HG03575 (cell line): Measurements from ENCODE around the gene FRMPD1.

Experiments used
- ATAC-seq: cut with Tn5 transposase; IDR thresholded peaks from one replicate; pipeline ENCODE4 v1.9.1; 2021; ENCODE audit not compliant: unreplicated experiment, insufficient number of reproducible peaks, low FRiP score; ENCODE audit errors: extremely low read depth

Gene FRMPD1

DNA sequence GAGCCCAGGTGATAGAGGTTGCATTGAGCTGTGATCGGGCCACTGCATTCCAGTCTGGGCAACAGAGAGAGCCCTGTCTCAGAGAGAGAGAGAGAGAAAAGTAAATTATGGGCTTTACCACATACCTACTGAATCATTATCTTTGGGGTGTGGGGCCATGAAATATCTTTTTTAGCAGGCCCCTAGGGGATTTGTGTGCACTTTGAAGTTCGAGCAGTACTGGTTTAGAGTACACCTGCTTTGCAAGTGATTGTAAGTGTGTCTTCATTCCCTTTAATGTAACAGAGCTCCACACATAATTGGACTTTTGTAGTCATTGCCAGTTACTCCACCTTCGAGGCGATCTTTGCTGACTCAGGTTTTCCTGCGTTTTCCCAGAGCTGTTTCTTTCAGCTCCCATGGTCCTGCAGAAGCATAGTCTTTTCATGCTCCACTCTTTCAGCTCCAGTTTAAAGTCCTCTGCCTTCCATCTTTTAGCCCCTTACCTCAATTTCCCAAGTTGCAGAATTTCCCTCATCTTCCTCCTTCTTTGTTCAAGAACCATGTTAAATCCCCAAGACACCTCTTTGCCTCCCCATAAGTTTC lies 24.0 kb upstream of the FRMPD1 start:
- no peak for ATAC-seq

- ATAC-seq = no peak
Observed at GRCh38 chr9:37632479-37632878, 18.3 kb upstream of the FRMPD1 start.

DNA sequence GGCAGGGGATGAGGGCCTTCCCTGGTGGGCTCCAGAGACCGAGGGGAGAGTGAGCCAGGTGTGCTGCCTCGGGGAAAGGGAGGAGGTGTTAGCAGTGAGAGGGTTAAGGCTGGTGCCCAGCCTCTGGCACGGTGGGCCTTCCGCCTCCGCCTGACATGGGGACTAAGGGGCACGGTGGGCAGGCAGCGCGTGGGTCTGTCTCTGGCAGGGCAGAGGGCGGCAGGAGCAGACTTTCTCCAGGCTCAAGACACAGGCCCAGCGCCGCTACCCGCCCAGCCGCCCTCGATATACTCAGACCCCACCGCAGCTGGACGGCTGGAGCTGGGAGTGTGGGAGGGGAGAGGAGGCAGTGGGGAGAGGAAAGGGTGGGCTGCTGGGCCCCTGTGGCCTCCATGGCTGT lies 14.9 kb upstream of the FRMPD1 start:
- ATAC-seq = no peak

- ATAC-seq = no peak
Observed at GRCh38 chr9:37636511-37637448, 14.0 kb upstream of the FRMPD1 start.

GRCh38 chr9:37639109-37639762 lies 11.5 kb upstream of the FRMPD1 start:
- no peak for ATAC-seq

- ATAC-seq = no peak
Observed at GRCh38 chr9:37639841-37640240, 10.9 kb upstream of the FRMPD1 start.

- ATAC-seq = no peak
Observed at GRCh38 chr9:37640246-37640645, 10.5 kb upstream of the FRMPD1 start.

DNA sequence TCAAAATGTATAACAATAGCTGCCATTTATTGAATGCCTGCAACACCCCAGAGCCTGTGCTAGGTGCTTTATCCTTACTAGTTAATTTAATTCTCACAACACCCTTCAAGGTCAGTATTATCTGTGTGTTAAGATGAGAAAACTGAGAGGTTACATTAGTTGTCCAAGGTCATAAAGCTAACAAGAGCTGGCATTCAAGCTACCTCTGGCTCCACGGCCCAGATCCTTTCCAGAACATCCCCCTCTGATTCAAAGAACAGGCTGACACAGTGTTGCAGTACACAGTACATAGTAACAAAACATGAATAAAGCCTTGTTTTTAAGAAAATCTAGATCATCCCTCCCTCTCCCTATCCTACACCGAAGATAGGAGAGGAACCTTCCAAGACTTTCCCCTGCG lies 9.4 kb upstream of the FRMPD1 start:
- ATAC-seq = no peak

GRCh38 chr9:37643214-37643613 lies 7.5 kb upstream of the FRMPD1 start:
- ATAC-seq = no peak

DNA sequence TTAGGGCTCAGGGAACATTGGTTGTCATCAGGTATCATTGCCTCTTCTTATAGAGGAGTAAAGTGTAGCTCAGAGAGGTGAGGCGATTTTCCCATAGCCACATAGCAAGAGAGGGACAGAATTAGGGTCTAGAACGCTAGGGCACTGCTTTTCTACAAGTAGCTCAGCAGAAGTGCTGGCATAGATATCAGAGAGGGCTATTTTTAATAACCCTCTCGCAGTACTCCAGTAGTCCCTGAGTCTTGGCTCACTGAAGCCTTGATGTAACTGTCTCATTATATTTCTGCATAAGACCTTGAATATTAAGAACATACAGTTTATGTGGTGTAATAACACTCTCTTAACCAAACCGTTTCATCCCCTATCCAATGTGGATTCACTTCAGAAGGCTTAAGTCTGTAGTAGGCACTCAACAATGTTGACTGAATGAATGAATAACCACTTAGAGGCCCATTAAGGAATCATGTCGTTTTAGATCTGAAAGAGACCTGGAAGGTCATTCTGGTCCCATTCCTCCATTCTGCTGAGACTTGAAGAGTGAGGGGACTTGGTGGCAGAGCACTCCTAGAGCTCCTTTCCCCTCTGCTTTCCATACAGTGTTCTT lies 4.7 kb upstream of the FRMPD1 start:
- ATAC-seq = no peak

DNA sequence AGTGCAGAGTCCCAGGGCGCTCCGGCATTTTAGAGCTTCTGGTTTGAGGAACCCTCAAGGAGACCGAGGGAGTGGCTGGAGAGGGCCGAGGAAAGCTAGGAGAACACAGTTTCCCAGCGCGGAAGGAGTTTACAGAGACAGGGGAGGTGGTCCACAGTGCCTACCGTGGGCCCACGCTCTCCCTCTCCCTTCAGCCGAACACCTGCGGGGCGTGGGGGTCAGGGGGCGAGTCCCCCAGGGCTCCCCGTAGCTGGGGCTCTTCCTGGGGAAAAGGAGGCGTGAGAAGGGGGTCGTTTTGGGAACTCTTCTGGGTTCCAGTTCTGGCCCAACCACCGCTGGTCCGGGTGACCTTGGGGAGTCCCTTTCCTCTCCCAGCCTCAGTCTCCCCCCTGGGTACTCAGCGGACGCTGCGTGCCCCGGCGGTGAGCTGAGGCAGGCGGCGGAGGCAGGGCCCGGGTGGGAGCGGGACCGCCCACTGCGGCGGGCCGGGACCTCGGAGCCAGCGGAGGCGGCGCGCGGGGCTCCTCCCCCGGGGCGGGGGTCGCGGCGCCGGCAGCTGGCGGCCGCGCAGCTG lies 368 bp upstream of the FRMPD1 start:
- ATAC-seq = no peak

GRCh38 chr9:37652261-37652660 lies 1.5 kb downstream of the FRMPD1 start:
- no peak for ATAC-seq

- ATAC-seq = no peak
Observed at GRCh38 chr9:37653385-37653784, 2.6 kb downstream of the FRMPD1 start.

DNA sequence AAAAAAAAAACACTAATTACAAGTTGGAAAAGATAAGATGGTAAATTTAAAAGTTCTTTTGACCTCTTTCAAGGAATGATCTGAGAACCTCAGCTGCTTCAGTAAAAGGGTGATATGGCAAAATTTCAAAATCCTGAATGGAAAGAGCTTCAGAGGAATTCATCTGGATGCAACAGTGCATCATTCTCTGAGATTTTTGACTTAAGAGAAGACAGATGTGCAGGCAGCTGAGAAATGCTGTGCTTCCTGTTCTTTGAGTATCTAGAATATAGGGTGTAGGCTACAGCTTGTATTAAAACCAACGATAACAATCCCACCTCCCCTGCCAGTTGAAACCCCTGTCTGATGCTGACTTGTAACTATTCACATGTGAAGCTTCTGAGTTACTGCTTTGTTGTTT lies 6.2 kb downstream of the FRMPD1 start:
- no peak for ATAC-seq

GRCh38 chr9:37660691-37661090 lies 9.9 kb downstream of the FRMPD1 start:
- ATAC-seq = no peak

GRCh38 chr9:37663926-37664325 lies 13.2 kb downstream of the FRMPD1 start:
- no peak for ATAC-seq

DNA sequence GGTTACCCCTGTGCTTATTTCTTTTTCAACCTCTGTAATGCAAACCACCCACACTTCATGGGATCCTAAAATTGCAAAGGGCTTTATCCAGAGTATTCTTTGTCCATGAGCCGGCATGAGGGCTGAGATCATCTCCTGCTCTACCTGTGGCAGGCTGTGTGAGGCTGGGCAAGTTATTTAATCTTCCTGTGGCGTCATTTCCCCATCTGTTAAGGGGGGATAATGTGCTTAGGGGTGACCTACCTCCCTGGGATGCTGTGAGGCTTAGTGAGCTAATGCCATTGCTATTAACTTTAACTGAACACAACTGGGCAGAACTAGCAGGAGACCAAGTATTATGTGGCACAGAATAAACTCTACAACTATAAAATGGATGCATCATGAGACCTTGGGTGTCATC lies 17.0 kb downstream of the FRMPD1 start:
- ATAC-seq = no peak

- ATAC-seq = no peak
Observed at GRCh38 chr9:37668116-37668601, 17.4 kb downstream of the FRMPD1 start.

- no peak for ATAC-seq
Observed at GRCh38 chr9:37669232-37669631, 18.5 kb downstream of the FRMPD1 start.
